PC-3 (cell line): Measurements from ENCODE around the gene FSIP1. TPM values are rescaled to one million over a fixed set of nuclear protein-coding genes. Genes with fewer than 3 reads are reported as not detected.

Source experiments
- ATAC-seq: fragments of 200-7000 bp; cut with Tn5 transposase; 2 replicates; pipeline ENCODE4 v1.9.1; 2020; ENCODE audit warnings: mild to moderate bottlenecking, moderate library complexity
- BruUV-seq: library from RNA; stranded (reverse); fragments of 400-500 nt; replicated peaks from 2 replicates; lab custom pipeline; 2021; lab: Mats Ljungman, UMichigan
- CTCF ChIA-PET: fragments of 300-600 bp; sonication (Branson Sonifier 250); formaldehyde crosslinking; loops from one replicate; lab custom pipeline; 2022; ENCODE audit warnings: antibody characterized with exemption; lab: Charles Lee
- POLR2A ChIA-PET: fragments of 300-600 bp; sonication (Branson Sonifier 250); formaldehyde crosslinking; loops from one replicate; lab custom pipeline; 2022; ENCODE audit warnings: antibody characterized with exemption; ENCODE audit not compliant: unreplicated experiment; lab: Charles Lee
- DNase-seq: peaks from one replicate; pipeline ENCODE4 v3.0.0-alpha.2; 2015
- H2AFZ ChIP-seq: fragments of 300-600 bp; sonication (generic); 2 replicates; pipeline ENCODE4 v1.6.0; 2016; ENCODE audit warnings: antibody characterized with exemption, low read length
- H3F3A ChIP-seq: fragments of 300-600 bp; sonication (generic); one replicate; pipeline ENCODE4 v1.6.0; 2017; ENCODE audit warnings: antibody characterized with exemption, low read length, control low read depth, mild to moderate bottlenecking; ENCODE audit not compliant: unreplicated experiment
- H3K27ac ChIP-seq: fragments of 300-600 bp; sonication (generic); 2 replicates; pipeline ENCODE4 v1.5.1; 2016; ENCODE audit warnings: mild to moderate bottlenecking, low read length
- H3K27me3 ChIP-seq: fragments of 300-600 bp; sonication (generic); 2 replicates; pipeline ENCODE4 v1.6.1; 2016; ENCODE audit warnings: low read length, mixed read lengths
- H3K36me3 ChIP-seq: fragments of 300-600 bp; sonication (generic); 2 replicates; pipeline ENCODE4 v1.6.1; 2016; ENCODE audit warnings: low read depth, mixed run types, low read length, mixed read lengths
- H3K4me1 ChIP-seq: fragments of 300-600 bp; sonication (generic); 2 replicates; pipeline ENCODE4 v1.5.1; 2016; ENCODE audit warnings: low read length; ENCODE audit not compliant: insufficient read depth
- H3K4me2 ChIP-seq: fragments of 300-600 bp; sonication (generic); 2 replicates; pipeline ENCODE4 v1.6.0; 2016; ENCODE audit warnings: low read length
- H3K4me3 ChIP-seq: fragments of 300-600 bp; sonication (generic); 2 replicates; pipeline ENCODE4 v1.5.1; 2016; ENCODE audit warnings: mild to moderate bottlenecking, low read length, mixed read lengths
- H3K79me2 ChIP-seq: fragments of 300-600 bp; sonication (generic); 2 replicates; pipeline ENCODE4 v1.6.1; 2017; ENCODE audit warnings: low read length, mixed read lengths
- H3K9ac ChIP-seq: fragments of 300-600 bp; sonication (generic); 2 replicates; pipeline ENCODE4 v1.6.0; 2016; ENCODE audit warnings: mild to moderate bottlenecking, low read length
- H3K9me2 ChIP-seq: fragments of 300-600 bp; sonication (generic); replicated peaks from 2 replicates; pipeline ENCODE4 v1.6.1; 2016; ENCODE audit warnings: mixed run types, low read length, mixed read lengths
- H3K9me3 ChIP-seq: fragments of 300-600 bp; sonication (generic); 2 replicates; pipeline ENCODE4 v1.6.1; 2016; ENCODE audit warnings: low read length, mixed read lengths
- H4K20me1 ChIP-seq: fragments of 300-600 bp; sonication (generic); 2 replicates; pipeline ENCODE4 v1.6.1; 2016; ENCODE audit warnings: low read length, mixed read lengths
- CTCF ChIP-seq: fragments of 300-600 bp; sonication (generic); conservative IDR thresholded peaks from 2 replicates; pipeline ENCODE4 v1.5.1; 2017; ENCODE audit warnings: antibody characterized with exemption, low read depth, mild to moderate bottlenecking, low read length
- EZH2 ChIP-seq: fragments of 300-600 bp; sonication (generic); IDR thresholded peaks from one replicate; pipeline ENCODE4 v1.6.1; 2017; ENCODE audit warnings: antibody characterized with exemption, mild to moderate bottlenecking, low read length; ENCODE audit not compliant: unreplicated experiment
- EZH2phosphoT487 ChIP-seq: fragments of 300-600 bp; sonication (generic); IDR thresholded peaks from 2 replicates; pipeline ENCODE4 v1.6.1; 2018; ENCODE audit warnings: mild to moderate bottlenecking, antibody characterized with exemption, low read length, borderline replicate concordance
- intact Hi-C: fragments of 100-400 bp; cut with micrococcal nuclease; formaldehyde crosslinking; loops from 2 replicates; pipeline ENCODE4 v1.9.0; 2023
- total RNA-seq: library from RNA; depleted of rRNA; stranded (reverse); fragments of >200 nt; gene quantifications from 2 replicates; pipeline ENCODE4 v1.2.3, GENCODE V29; 2014

The FSIP1 gene
- total RNA-seq, 1 experiment from 2014 or later: 0.07 TPM

- ATAC-seq (no peak), DNase-seq (no peak)
- H3K36me3 ChIP-seq: no peaks in the 10 kb centered on the region
- no peaks in the 10 kb centered on the region for H3K9me2 ChIP-seq
- H3K9ac ChIP-seq: no peak overlapping the region
- 0 out of 2 replicates have a peak overlapping the region, but pooled peaks have one; percentile 14 for H2AFZ ChIP-seq
- H3K79me2 ChIP-seq: no peaks in the 10 kb centered on the region
- no peak overlapping the region for H3K27ac ChIP-seq
- TF ChIP-seq CTCF: no peak
- no peak for TF ChIP-seq EZH2phosphoT487
- no peak for TF ChIP-seq EZH2
- ChIA-PET POLR2A (no interaction called here), CTCF (no interaction called here)
- no peaks in the 10 kb centered on the region for H3K4me1 ChIP-seq
- H3K27me3 ChIP-seq: no peaks in the 10 kb centered on the region
- H3K9me3 ChIP-seq: no peaks in the 10 kb centered on the region
- H3K4me2 ChIP-seq: no peak overlapping the region
- BruUV-seq: no TSS peak
- H3K4me3 ChIP-seq: no peak overlapping the region
- no peaks in the 10 kb centered on the region for H3F3A ChIP-seq
- intact Hi-C loops: no loop called here
- H4K20me1 ChIP-seq: no peaks in the 10 kb centered on the region
Measured at GRCh38 chr15:39704689-39705088, 78.0 kb downstream of the FSIP1 start.

GRCh38 chr15:39704235-39704634 lies 78.4 kb downstream of the FSIP1 start:
- CTCF ChIA-PET: no interaction called here
- no peak for TF ChIP-seq EZH2phosphoT487
- TF ChIP-seq EZH2: no peak
- TF ChIP-seq CTCF: no peak
- no TSS peak for BruUV-seq

GRCh38 chr15:39701988-39702387 lies 80.7 kb downstream of the FSIP1 start:
- H2AFZ ChIP-seq: no peak overlapping the region; the same call in 1 of the 2 replicates
- ChIA-PET POLR2A (no interaction called here), CTCF (no interaction called here)
- H3F3A ChIP-seq: no peaks in the 10 kb centered on the region
- no peaks in the 10 kb centered on the region for H3K9me2 ChIP-seq
- no peak overlapping the region for H3K4me3 ChIP-seq
- BruUV-seq: no TSS peak
- no peak overlapping the region for H3K9ac ChIP-seq
- H3K9me3 ChIP-seq: no peaks in the 10 kb centered on the region
- H4K20me1 ChIP-seq: no peaks in the 10 kb centered on the region
- H3K79me2 ChIP-seq: no peaks in the 10 kb centered on the region
- ATAC-seq (no peak), DNase-seq (no peak)
- no peak overlapping the region for H3K4me2 ChIP-seq
- H3K27me3 ChIP-seq: no peaks in the 10 kb centered on the region
- no peak overlapping the region for H3K27ac ChIP-seq
- H3K4me1 ChIP-seq: no peaks in the 10 kb centered on the region
- H3K36me3 ChIP-seq: no peaks in the 10 kb centered on the region
- intact Hi-C loops: no loop called here
- no peak for TF ChIP-seq EZH2
- TF ChIP-seq EZH2phosphoT487: no peak
- TF ChIP-seq CTCF: no peak

More at GRCh38 chr15:39704235-39704634, 78.4 kb downstream of the FSIP1 start:
- Histone ChIP-seq H3K4me1 (no peaks in the 10 kb centered on the region), H3F3A (no peaks in the 10 kb centered on the region), H3K4me3 (no peak overlapping the region), H3K27me3 (no peaks in the 10 kb centered on the region), H3K79me2 (no peaks in the 10 kb centered on the region), H3K4me2 (no peak overlapping the region), H2AFZ (no peak overlapping the region), H3K9ac (no peak overlapping the region), H3K9me2 (no peaks in the 10 kb centered on the region), H3K9me3 (no peaks in the 10 kb centered on the region), H4K20me1 (no peaks in the 10 kb centered on the region), H3K36me3 (no peaks in the 10 kb centered on the region), H3K27ac (no peak overlapping the region)
- ATAC-seq: no peak
- DNase-seq: no peak
- POLR2A ChIA-PET: no interaction called here
- intact Hi-C loops: no loop called here
